ENCODE measurements around the gene GAREM1.

DNA sequence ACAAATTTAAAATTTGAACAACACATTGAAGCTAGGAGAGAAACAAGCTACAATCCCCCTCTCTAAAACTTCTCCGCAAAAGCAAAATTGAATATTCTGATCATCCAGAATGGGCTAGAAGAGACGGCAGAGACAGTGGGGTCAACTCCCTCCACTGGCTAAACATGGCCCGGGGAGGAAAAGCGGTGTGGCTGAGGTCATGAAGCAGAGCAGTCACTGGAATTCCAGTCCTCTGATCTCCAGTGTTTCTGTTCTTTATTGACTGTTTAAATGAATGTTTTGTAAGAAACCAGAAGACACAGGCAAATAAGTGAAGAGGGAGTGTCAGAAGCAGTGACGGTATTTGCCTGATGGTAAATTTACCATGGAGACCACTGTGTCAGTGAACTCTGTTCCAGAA is 116.2 kb downstream of the GAREM1 start:
- TF ChIP-seq CTCF (IDR thresholded peaks at IDR 0.05) (no peak), POLR2AphosphoS5 (IDR thresholded peaks at IDR 0.05) (no peak), POLR2A (IDR thresholded peaks at IDR 0.05) (no peak)
